IMR-90 (cell line): ENCODE data around the gene FAM227B. TPM values are rescaled to one million over a fixed set of nuclear protein-coding genes. Genes with fewer than 3 reads are reported as not detected.

ENCODE experiments used
- ATAC-seq: fragments of 200-7000 bp; cut with Tn5 transposase; 2 replicates; pipeline ENCODE4 v1.9.1; 2020; ENCODE audit warnings: low read depth, mild to moderate bottlenecking, moderate library complexity
- BruUV-seq: library from RNA; stranded (reverse); fragments of 400-500 nt; replicated peaks from 2 replicates; lab custom pipeline; 2021; lab: Mats Ljungman, UMichigan
- CTCF ChIA-PET: fragments of 300-600 bp; formaldehyde crosslinking; extraction: SDS; loops from one replicate; lab custom pipeline; 2021; ENCODE audit warnings: antibody characterized with exemption; lab: Yijun Ruan, JAX
- POLR2A ChIA-PET: fragments of 300-600 bp; sonication (Branson Sonifier 250); formaldehyde crosslinking; loops from one replicate; lab custom pipeline; 2022; ENCODE audit warnings: antibody characterized with exemption; ENCODE audit not compliant: unreplicated experiment; lab: Charles Lee
- DNase-seq: peaks from one replicate; pipeline ENCODE4 v3.0.0; 2013
- H2AFZ ChIP-seq: replicated peaks from 2 replicates; pipeline ENCODE3; 2013; ENCODE audit warnings: low read length, mild to moderate bottlenecking; ENCODE audit not compliant: poor library complexity
- H2AK5ac ChIP-seq: 2 replicates; pipeline ENCODE4 v1.6.1; 2013; ENCODE audit warnings: low read depth, low read length, inconsistent platforms
- H2AK9ac ChIP-seq: replicated peaks from 2 replicates; pipeline ENCODE3; 2013; ENCODE audit warnings: mild to moderate bottlenecking, low read depth, low read length, moderate library complexity; ENCODE audit not compliant: poor library complexity
- H2BK120ac ChIP-seq: 2 replicates; pipeline ENCODE4 v1.6.1; 2013; ENCODE audit warnings: low read depth, low read length, inconsistent platforms
- H2BK15ac ChIP-seq: 3 replicates; pipeline ENCODE4 v1.6.1; 2013; ENCODE audit warnings: low read depth, low read length, inconsistent platforms
- H2BK20ac ChIP-seq: 2 replicates; pipeline ENCODE4 v1.6.1; 2013; ENCODE audit warnings: low read depth, mild to moderate bottlenecking, inconsistent platforms, low read length, moderate library complexity
- H2BK5ac ChIP-seq: 2 replicates; pipeline ENCODE4 v1.6.1; 2013; ENCODE audit warnings: mild to moderate bottlenecking, low read depth, low read length, inconsistent platforms; ENCODE audit not compliant: poor library complexity, severe bottlenecking
- H3K14ac ChIP-seq: replicated peaks from 2 replicates; pipeline ENCODE4 v1.6.1; 2013; ENCODE audit warnings: low read depth, low read length, inconsistent platforms
- H3K18ac ChIP-seq: 2 replicates; pipeline ENCODE4 v1.6.1; 2013; ENCODE audit warnings: low read depth, low read length, control low read depth
- H3K23ac ChIP-seq: 2 replicates; pipeline ENCODE4 v1.6.1; 2013; ENCODE audit warnings: low read depth, low read length, inconsistent platforms
- H3K27ac ChIP-seq: 2 replicates; pipeline ENCODE4 v1.5.1; 2013; ENCODE audit warnings: mild to moderate bottlenecking, control low read depth, low read length; ENCODE audit not compliant: insufficient read depth
- H3K27me3 ChIP-seq: 2 replicates; pipeline ENCODE4 v1.6.1; 2013; ENCODE audit warnings: low read length; ENCODE audit not compliant: control insufficient read depth, insufficient read depth
- H3K36me3 ChIP-seq: 2 replicates; pipeline ENCODE4 v1.6.1; 2013; ENCODE audit warnings: low read length, mixed read lengths; ENCODE audit not compliant: control insufficient read depth, insufficient read depth
- H3K4ac ChIP-seq: 2 replicates; pipeline ENCODE4 v1.6.1; 2013; ENCODE audit warnings: low read depth, low read length, inconsistent platforms
- H3K4me1 ChIP-seq: 2 replicates; pipeline ENCODE4 v1.6.1; 2013; ENCODE audit warnings: low read length, mixed read lengths; ENCODE audit not compliant: control insufficient read depth, insufficient read depth
- H3K4me2 ChIP-seq: 2 replicates; pipeline ENCODE4 v1.6.1; 2013; ENCODE audit warnings: low read depth, mild to moderate bottlenecking, control low read depth, low read length, moderate library complexity
- H3K4me3 ChIP-seq: 2 replicates; pipeline ENCODE4 v1.5.1; 2013; ENCODE audit warnings: low read depth, mild to moderate bottlenecking, control low read depth, low read length, moderate library complexity; ENCODE audit not compliant: insufficient read depth
- H3K56ac ChIP-seq: 2 replicates; pipeline ENCODE4 v1.6.1; 2013; ENCODE audit warnings: low read length, inconsistent platforms; ENCODE audit not compliant: insufficient read depth; ENCODE audit errors: extremely low read depth
- H3K79me1 ChIP-seq, 2 experiments: 2 replicates each; pipeline ENCODE4 v1.6.1; 2013; ENCODE audit warnings: low read length in 2 of 2, inconsistent platforms in 1 of 2, low read depth in 1 of 2
- H3K9ac ChIP-seq: 2 replicates; pipeline ENCODE4 v1.6.1; 2013; ENCODE audit warnings: low read depth, low read length, control low read depth
- H3K9me1 ChIP-seq: 2 replicates; pipeline ENCODE4 v1.6.1; 2013; ENCODE audit warnings: low read length, inconsistent platforms; ENCODE audit not compliant: insufficient read depth
- H3K9me3 ChIP-seq: 2 replicates; pipeline ENCODE4 v1.6.1; 2013; ENCODE audit warnings: low read length; ENCODE audit not compliant: control insufficient read depth, insufficient read depth
- H4K20me1 ChIP-seq: 2 replicates; pipeline ENCODE4 v1.6.1; 2013; ENCODE audit warnings: low read length, inconsistent platforms; ENCODE audit not compliant: insufficient read depth
- H4K5ac ChIP-seq: 2 replicates; pipeline ENCODE4 v1.6.1; 2013; ENCODE audit warnings: mild to moderate bottlenecking, low read depth, low read length, control low read depth
- H4K8ac ChIP-seq, 2 experiments: 2 replicates each; pipeline ENCODE4 v1.6.1; 2013; ENCODE audit warnings: low read depth in 2 of 2, low read length in 2 of 2, control low read depth in 1 of 2, inconsistent platforms in 1 of 2
- H4K91ac ChIP-seq: 2 replicates; pipeline ENCODE4 v1.6.1; 2013; ENCODE audit warnings: low read depth, low read length, inconsistent platforms; ENCODE audit not compliant: insufficient read depth
- CEBPB ChIP-seq: IDR thresholded peaks from 2 replicates; pipeline ENCODE4 v1.6.1; 2012; ENCODE audit warnings: low read depth, low read length, improper control_type of control experiment
- WGBS, 2 experiments: methylation state at CpG; one replicate each; pipeline versions ENCODE4 v1.1.5 to v1.1.7; 2013; ENCODE audit warnings: missing lambda C conversion rate in 2 of 2; ENCODE audit not compliant: insufficient read length in 1 of 2; ENCODE audit errors: extremely low coverage in 2 of 2; 5-methylcytosine and 5-hydroxymethylcytosine counted together
- dilution Hi-C: fragments of 300-500 bp; cut with HindIII; formaldehyde crosslinking; loops from one replicate; pipeline ENCODE4 v1.14.3; 2018; ENCODE audit warnings: low sequenced_read_pairs; ENCODE audit not compliant: unreplicated experiment
- in situ Hi-C: fragments of 300-500 bp; cut with MboI; formaldehyde crosslinking; loops from 3 replicates; pipeline ENCODE4 v1.14.3; 2019; ENCODE audit warnings: low sequenced_read_pairs, inconsistent platforms, mixed read lengths
- intact Hi-C: fragments of 100-400 bp; cut with micrococcal nuclease; formaldehyde crosslinking; loops from 2 replicates; pipeline ENCODE4 v1.10.0; 2022
- polyA plus RNA-seq, 3 experiments: library from polyadenylated mRNA; depleted of rRNA; stranded (reverse); fragments of >200 nt; gene quantifications; 2 replicates each; pipeline ENCODE4 v1.2.3, GENCODE V29; 2012; ENCODE audit warnings: low replicate concordance in 1 of 3
- total RNA-seq: library from RNA; depleted of rRNA; stranded (reverse); fragments of >200 nt; gene quantifications from 2 replicates; pipeline ENCODE4 v1.2.3, GENCODE V29; 2012
- TF ChIP-seq, protein P1 (sequence below): fragments of 150-350 bp; IDR thresholded peaks from 2 replicates; pipeline ENCODE4 v1.6.1; 2016; ENCODE audit warnings: low read depth, mild to moderate bottlenecking, low read length, moderate library complexity, borderline replicate concordance

Gene FAM227B
- total and polyA plus RNA-seq, 2 of the 4 experiments (the other 2 are of a cell fraction) = 1.8 to 3.0 TPM

DNA sequence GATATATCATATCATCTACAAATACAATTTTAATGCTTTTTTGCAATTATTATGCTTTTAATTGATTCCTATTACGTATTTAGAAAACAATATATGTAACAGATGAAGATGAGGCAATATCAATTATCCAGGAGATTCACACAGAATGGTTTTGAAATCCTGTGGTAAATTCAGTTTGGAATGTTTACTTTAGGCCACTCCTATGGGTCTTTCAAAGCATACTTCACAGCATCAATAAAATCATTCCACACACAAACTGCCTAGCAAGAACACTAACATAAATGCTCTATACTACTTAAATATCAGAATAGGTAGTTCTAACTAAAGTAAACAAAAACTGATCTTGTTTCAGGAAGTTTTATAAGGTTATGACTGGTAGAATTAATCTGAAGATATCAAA lies 90.5 kb downstream of the FAM227B start:
- no peaks in the 10 kb centered on the region for H3K9me3 ChIP-seq
- no TSS peak for BruUV-seq
- no peak overlapping the region for H3K27ac ChIP-seq
- ATAC-seq (no peak), DNase-seq (peak; percentile 19)
- H3K4me1 ChIP-seq = no peaks in the 10 kb centered on the region
- no peak overlapping the region for H3K56ac ChIP-seq
- dilution Hi-C loops = no loop called here
- CTCF ChIA-PET = no interaction called here
- H3K9ac ChIP-seq = no peak overlapping the region
- H2BK15ac ChIP-seq = no peak overlapping the region
- H2BK120ac ChIP-seq = no peak overlapping the region
- H2AK9ac ChIP-seq = no peak overlapping the region
- H2AFZ ChIP-seq = no peak overlapping the region
- no peak overlapping the region for H2BK20ac ChIP-seq
- H3K14ac ChIP-seq = no peak overlapping the region
- POLR2A ChIA-PET = no interaction called here
- H3K9me1 ChIP-seq = no peaks in the 10 kb centered on the region
- H4K5ac ChIP-seq = no peak overlapping the region
- TF ChIP-seq, protein P1, sequence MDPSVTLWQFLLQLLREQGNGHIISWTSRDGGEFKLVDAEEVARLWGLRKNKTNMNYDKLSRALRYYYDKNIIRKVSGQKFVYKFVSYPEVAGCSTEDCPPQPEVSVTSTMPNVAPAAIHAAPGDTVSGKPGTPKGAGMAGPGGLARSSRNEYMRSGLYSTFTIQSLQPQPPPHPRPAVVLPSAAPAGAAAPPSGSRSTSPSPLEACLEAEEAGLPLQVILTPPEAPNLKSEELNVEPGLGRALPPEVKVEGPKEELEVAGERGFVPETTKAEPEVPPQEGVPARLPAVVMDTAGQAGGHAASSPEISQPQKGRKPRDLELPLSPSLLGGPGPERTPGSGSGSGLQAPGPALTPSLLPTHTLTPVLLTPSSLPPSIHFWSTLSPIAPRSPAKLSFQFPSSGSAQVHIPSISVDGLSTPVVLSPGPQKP = no peak
- TF ChIP-seq CEBPB = peak; percentile 35; the same call in 1 of the 2 replicates
- H3K4ac ChIP-seq = no peak overlapping the region
- H3K27me3 ChIP-seq = no peaks in the 10 kb centered on the region
- no peaks in the 10 kb centered on the region for H3K36me3 ChIP-seq
- no peaks in the 10 kb centered on the region for H3K79me1 ChIP-seq
- H3K4me2 ChIP-seq = no peak overlapping the region
- H4K91ac ChIP-seq = no peak overlapping the region
- H4K20me1 ChIP-seq = no peaks in the 10 kb centered on the region
- intact Hi-C loops = no loop called here
- H3K23ac ChIP-seq = no peak overlapping the region
- no peak overlapping the region for H3K18ac ChIP-seq
- no CpG with 5 or more reads among the region's 1 CpG for WGBS, 2 experiments
- no peak overlapping the region for H4K8ac ChIP-seq
- no peak overlapping the region for H3K4me3 ChIP-seq
- no peak overlapping the region for H2BK5ac ChIP-seq
- in situ Hi-C loops = no loop called here
- no peak overlapping the region for H2AK5ac ChIP-seq
